GM23338 (cell line): ENCODE data around the gene ZNF524. TPM values are rescaled to one million over a fixed set of nuclear protein-coding genes. Genes with fewer than 3 reads are reported as not detected.
A peak's percentile ranks its signal among the peaks of the same experiment; 100 is the strongest.

ENCODE experiments used
- ATAC-seq: fragments of 200-7000 bp; cut with Tn5 transposase; 3 replicates; pipeline ENCODE4 v1.9.1; 2020
- DNase-seq: peaks from one replicate; pipeline ENCODE4 v3.0.0-alpha.2; 2015; ENCODE audit warnings: low spot score
- H2AFZ ChIP-seq: fragments of 200-600 bp; sonication (generic); 2 replicates; pipeline ENCODE4 v1.8.0; 2016; ENCODE audit warnings: antibody characterized with exemption, mild to moderate bottlenecking, moderate library complexity
- H3F3A ChIP-seq: fragments of 200-600 bp; sonication (generic); replicated peaks from 2 replicates; pipeline ENCODE4 v1.8.0; 2017; ENCODE audit warnings: antibody characterized with exemption, mixed run types, low read depth
- H3K27ac ChIP-seq: fragments of 200-600 bp; sonication (generic); 2 replicates; pipeline ENCODE4 v1.6.1; 2016; ENCODE audit warnings: low read depth
- H3K27me3 ChIP-seq: fragments of 200-600 bp; sonication (generic); 2 replicates; pipeline ENCODE4 v1.8.0; 2016; ENCODE audit warnings: mild to moderate bottlenecking, mixed run types, moderate library complexity; ENCODE audit not compliant: insufficient read depth
- H3K36me3 ChIP-seq: fragments of 200-600 bp; sonication (generic); 2 replicates; pipeline ENCODE4 v1.8.0; 2016; ENCODE audit warnings: mild to moderate bottlenecking; ENCODE audit not compliant: insufficient read depth
- H3K4me1 ChIP-seq: fragments of 200-600 bp; sonication (generic); 2 replicates; pipeline ENCODE4 v1.8.0; 2016; ENCODE audit warnings: mild to moderate bottlenecking, moderate library complexity; ENCODE audit not compliant: insufficient read depth
- H3K4me2 ChIP-seq: fragments of 200-600 bp; sonication (generic); 2 replicates; pipeline ENCODE4 v1.7.1; 2017; ENCODE audit warnings: mixed run types
- H3K4me3 ChIP-seq: fragments of 200-600 bp; sonication (generic); 2 replicates; pipeline ENCODE4 v1.6.1; 2016; ENCODE audit warnings: mixed run types
- H3K79me2 ChIP-seq: fragments of 200-600 bp; sonication (generic); replicated peaks from 2 replicates; pipeline ENCODE4 v1.8.0; 2017; ENCODE audit warnings: mild to moderate bottlenecking; ENCODE audit not compliant: insufficient read depth
- H3K9me2 ChIP-seq: fragments of 200-600 bp; sonication (generic); 2 replicates; pipeline ENCODE4 v1.8.0; 2017; ENCODE audit not compliant: insufficient read depth
- H4K20me1 ChIP-seq: fragments of 200-600 bp; sonication (generic); replicated peaks from 2 replicates; pipeline ENCODE4 v1.8.0; 2017; ENCODE audit warnings: mild to moderate bottlenecking; ENCODE audit not compliant: insufficient read depth
- H3K27ac Mint-ChIP-seq: 2 replicates; pipeline ENCODE4 v1.8.0; 2020; ENCODE audit warnings: inconsistent platforms, mild to moderate bottlenecking, moderate library complexity, mixed read lengths
- H3K27me3 Mint-ChIP-seq: 3 replicates; pipeline ENCODE4 v1.8.0; 2022; ENCODE audit warnings: low read depth, mild to moderate bottlenecking, moderate library complexity, mixed read lengths, inconsistent platforms; ENCODE audit not compliant: insufficient read depth, poor library complexity
- H3K36me3 Mint-ChIP-seq: 3 replicates; pipeline ENCODE4 v1.8.0; 2021; ENCODE audit warnings: low read depth, mild to moderate bottlenecking, inconsistent platforms, moderate library complexity, mixed read lengths
- H3K4me1 Mint-ChIP-seq: 3 replicates; pipeline ENCODE4 v1.8.0; 2020; ENCODE audit warnings: mild to moderate bottlenecking, inconsistent platforms, mixed read lengths
- H3K4me3 Mint-ChIP-seq: 3 replicates; pipeline ENCODE4 v1.8.0; 2021; ENCODE audit warnings: moderate library complexity, mild to moderate bottlenecking, inconsistent platforms, mixed read lengths
- H3K9me3 Mint-ChIP-seq: 3 replicates; pipeline ENCODE4 v1.8.0; 2020; ENCODE audit warnings: moderate library complexity, mild to moderate bottlenecking, inconsistent platforms, mixed read lengths
- CREB1 ChIP-seq: fragments of 250-450 bp; sonication (Bioruptor Pico); IDR thresholded peaks from 2 replicates; pipeline ENCODE4 v1.5.0; 2020; ENCODE audit warnings: low read depth, mild to moderate bottlenecking, moderate library complexity
- CTCF ChIP-seq, 2 experiments: fragments of 200-600 bp in 1 of 2; sonication (generic) in 1 of 2; conservative IDR thresholded peaks; 2 replicates each; pipeline versions ENCODE4 v1.5.1 to v1.6.1; 2016 to 2017; ENCODE audit warnings: antibody characterized with exemption in 2 of 2, low read depth in 2 of 2, mild to moderate bottlenecking in 2 of 2, moderate library complexity in 1 of 2
- ETS1 ChIP-seq: IDR thresholded peaks from 2 replicates; pipeline ENCODE4 v1.6.1; 2016; ENCODE audit warnings: antibody characterized with exemption
- EZH2 ChIP-seq: fragments of 200-600 bp; sonication (generic); IDR thresholded peaks from one replicate; pipeline ENCODE4 v1.8.0; 2017; ENCODE audit warnings: antibody characterized with exemption, mild to moderate bottlenecking, low read depth; ENCODE audit not compliant: unreplicated experiment
- EZH2phosphoT487 ChIP-seq: fragments of 200-600 bp; sonication (generic); IDR thresholded peaks from one replicate; pipeline ENCODE4 v1.8.1; 2018; ENCODE audit warnings: antibody characterized with exemption; ENCODE audit not compliant: unreplicated experiment
- NANOG ChIP-seq: IDR thresholded peaks from 2 replicates; pipeline ENCODE4 v1.6.1; 2016; ENCODE audit warnings: antibody characterized with exemption, borderline replicate concordance
- POLR2AphosphoS5 ChIP-seq: IDR thresholded peaks from 2 replicates; pipeline ENCODE4 v1.6.1; 2016; ENCODE audit warnings: antibody characterized with exemption, low read depth
- REST ChIP-seq: IDR thresholded peaks from one replicate; pipeline ENCODE4 v1.6.1; 2018; ENCODE audit warnings: antibody characterized with exemption; ENCODE audit not compliant: unreplicated experiment
- STAT1 ChIP-seq: IDR thresholded peaks from one replicate; pipeline ENCODE4 v1.6.1; 2016; ENCODE audit warnings: antibody characterized with exemption; ENCODE audit not compliant: unreplicated experiment
- ZNF114 ChIP-seq: fragments of 250-450 bp; sonication (Bioruptor Pico); IDR thresholded peaks from 2 replicates; pipeline ENCODE4 v1.5.0; 2020; ENCODE audit warnings: mild to moderate bottlenecking, moderate library complexity
- polyA plus RNA-seq: library from polyadenylated mRNA; unstranded; fragments of >200 nt; fragmentation: Nextera tagmentation; extraction: Ambion mirVana; gene quantifications from 2 replicates; pipeline ENCODE4 v1.2.1, GENCODE V29; 2016
- total RNA-seq: library from RNA; depleted of rRNA; stranded (reverse); fragments of >200 nt; shearing (Covaris generic); gene quantifications from 2 replicates; pipeline ENCODE4 v1.2.3, GENCODE V29; 2014

ZNF524 gene
- total and polyA plus RNA-seq, 2 experiments from 2014 or later: 6.0 to 8.3 TPM

DNA sequence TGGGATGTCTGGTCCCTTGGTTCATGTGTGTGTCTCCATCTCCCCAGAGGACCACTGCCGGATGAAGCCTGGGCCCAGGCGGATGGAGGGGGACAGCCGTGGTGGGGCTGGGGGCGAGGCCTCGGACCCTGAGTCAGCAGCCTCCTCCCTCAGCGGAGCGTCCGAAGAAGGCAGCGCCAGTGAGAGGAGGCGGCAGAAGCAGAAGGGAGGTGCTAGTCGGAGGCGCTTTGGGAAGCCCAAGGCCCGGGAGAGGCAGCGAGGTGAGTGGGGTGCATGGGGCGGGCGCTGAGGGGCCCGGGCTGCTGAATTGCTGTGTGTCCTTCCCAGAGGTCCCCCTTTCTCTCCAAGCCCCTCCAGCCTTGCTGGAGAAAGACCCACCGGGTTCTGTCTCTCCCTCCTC lies 51.1 kb downstream of the ZNF524 start:
- TF ChIP-seq ETS1: no peak

DNA sequence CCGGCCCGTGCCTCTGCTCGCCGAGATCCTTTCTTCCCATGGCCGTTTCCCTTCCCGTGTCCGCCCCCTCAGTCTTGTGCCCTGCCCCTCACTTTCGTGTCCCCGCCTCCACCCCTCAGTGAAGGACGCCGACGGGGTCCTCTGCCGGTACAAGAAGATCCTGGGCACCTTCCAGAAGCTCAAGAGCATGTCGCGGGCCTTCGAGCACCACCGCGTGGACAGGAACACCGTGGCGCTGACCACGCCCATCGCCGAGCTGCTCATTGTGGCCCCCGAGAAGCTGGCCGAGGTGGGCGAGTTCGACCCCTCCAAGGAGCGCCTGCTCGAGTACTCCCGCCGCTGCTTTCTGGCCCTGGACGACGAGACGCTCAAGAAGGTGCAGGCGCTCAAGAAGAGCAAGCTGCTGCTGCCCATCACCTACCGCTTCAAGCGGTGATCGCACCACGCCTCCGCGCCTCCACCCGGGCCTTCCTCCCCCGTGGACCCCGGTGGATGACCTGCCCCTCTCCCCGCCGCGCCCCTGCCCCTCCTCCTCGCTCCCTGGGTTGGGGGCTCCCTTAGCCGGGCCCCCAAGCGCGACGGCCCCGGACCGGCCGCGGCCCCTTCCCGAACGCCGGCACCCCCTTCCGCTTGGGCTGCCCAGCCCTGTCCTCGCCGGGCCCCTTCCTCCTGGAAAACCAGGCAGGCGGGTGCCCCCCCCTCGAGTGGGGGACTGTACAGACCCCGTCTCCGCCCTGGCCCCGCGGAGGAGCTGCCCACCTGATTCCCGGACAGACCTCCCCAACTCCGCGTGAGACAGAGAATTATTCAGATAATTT lies 52.4 kb downstream of the ZNF524 start:
- peak overlapping the region; percentile 100 for H3K4me3 ChIP-seq
- TF ChIP-seq EZH2: no peak
- TF ChIP-seq EZH2phosphoT487: no peak
- no peak for TF ChIP-seq STAT1
- TF ChIP-seq NANOG: no peak
- peak in 1 of 2 experiments; percentile 33; a peak in 2 of 4 replicates for TF ChIP-seq CTCF (conservative IDR thresholded peaks at IDR 0.05; ENCODE audit: low read depth in 2 of 2)
- no peak for TF ChIP-seq ZNF114 (CRISPR knock-in tag)
- peak; percentile 82 for TF ChIP-seq POLR2AphosphoS5
- no peak for TF ChIP-seq CREB1 (CRISPR knock-in tag)
- no peak for TF ChIP-seq REST
- Mint-ChIP-seq H3K27ac (peak overlapping the region; percentile 43), H3K4me1 (peaks cover 35% of the 10 kb centered on the region), H3K27me3 (peaks cover 37% of the 10 kb centered on the region), H3K4me3 (peak overlapping the region; percentile 92), H3K36me3 (peaks cover 25% of the 10 kb centered on the region), H3K9me3 (no peaks in the 10 kb centered on the region; the same call in 2 of the 3 replicates)
- no peaks in the 10 kb centered on the region for H3K9me2 ChIP-seq
- no peaks in the 10 kb centered on the region for H3K27me3 ChIP-seq
- H3K4me1 ChIP-seq: peaks cover 17% of the 10 kb centered on the region
- H2AFZ ChIP-seq: peak overlapping the region; percentile 47
- peaks cover 16% of the 10 kb centered on the region for H4K20me1 ChIP-seq
- H3K4me2 ChIP-seq: peak overlapping the region; percentile 73
- no peaks in the 10 kb centered on the region for H3K36me3 ChIP-seq
- DNase-seq: peak; percentile 82
- peaks cover 22% of the 10 kb centered on the region for H3K79me2 ChIP-seq
- peak; percentile 5 for ATAC-seq
- peaks cover 13% of the 10 kb centered on the region for H3F3A ChIP-seq
- H3K27ac ChIP-seq: no peak overlapping the region

More for the DNA sequence above, 51.1 kb downstream of the ZNF524 start:
- Histone ChIP-seq H3K9me2 (no peaks in the 10 kb centered on the region), H3F3A (peaks cover 19% of the 10 kb centered on the region), H3K4me2 (no peak overlapping the region; the same call in 1 of the 2 replicates), H3K27me3 (no peaks in the 10 kb centered on the region), H4K20me1 (peaks cover 5% of the 10 kb centered on the region), H3K4me3 (peak overlapping the region; percentile 100; the same call in 1 of the 2 replicates), H3K79me2 (peaks cover 17% of the 10 kb centered on the region), H3K36me3 (no peaks in the 10 kb centered on the region), H3K27ac (no peak overlapping the region), H3K4me1 (peaks cover 4% of the 10 kb centered on the region; the same call in 1 of the 2 replicates), H2AFZ (no peak overlapping the region)
- Mint-ChIP-seq H3K36me3 (peaks cover 26% of the 10 kb centered on the region), H3K9me3 (no peaks in the 10 kb centered on the region; the same call in 2 of the 3 replicates), H3K27me3 (peaks cover 43% of the 10 kb centered on the region), H3K4me3 (peak overlapping the region; percentile 18; the same call in 1 of the 3 replicates), H3K27ac (no peak overlapping the region), H3K4me1 (peaks cover 30% of the 10 kb centered on the region)
- ATAC-seq (no peak), DNase-seq (no peak)
